GM12891 (cell line): ENCODE data around the gene HSPA12B.

Experiments used
- PAX5 ChIP-seq: IDR thresholded peaks from 2 replicates; pipeline ENCODE4 v1.6.1; 2011; ENCODE audit warnings: low read length, moderate library complexity, mild to moderate bottlenecking; ENCODE audit not compliant: insufficient read depth, severe bottlenecking
- POLR2A ChIP-seq: IDR thresholded peaks from 2 replicates; pipeline ENCODE4 v1.6.1; 2011; ENCODE audit warnings: low read depth, low read length, control low read depth
- POLR2AphosphoS5 ChIP-seq: IDR thresholded peaks from 2 replicates; pipeline ENCODE4 v1.6.1; 2011; ENCODE audit warnings: low read depth, low read length, control low read depth
- POU2F2 ChIP-seq: IDR thresholded peaks from 2 replicates; pipeline ENCODE4 v1.6.1; 2011; ENCODE audit warnings: low read depth, mild to moderate bottlenecking, control low read depth, low read length, moderate library complexity
- SPI1 ChIP-seq: IDR thresholded peaks from 2 replicates; pipeline ENCODE4 v1.6.1; 2011; ENCODE audit warnings: low read depth, low read length, control low read depth
- TAF1 ChIP-seq: IDR thresholded peaks from 2 replicates; pipeline ENCODE4 v1.6.1; 2011; ENCODE audit warnings: low read depth, low read length, control low read depth

GRCh38 chr20:3777716-3778629 is 45.5 kb downstream of the HSPA12B start:
- no peak for TF ChIP-seq SPI1
- TF ChIP-seq POLR2AphosphoS5: no peak
- no peak for TF ChIP-seq POLR2A
- TF ChIP-seq TAF1: no peak
- TF ChIP-seq POU2F2: no peak
- TF ChIP-seq PAX5: no peak
